Liver (tissue), 9 donors: Measurements from ENCODE around the gene DMC1. TPM values are rescaled to one million over a fixed set of nuclear protein-coding genes. Genes with fewer than 3 reads are reported as not detected.

ENCODE experiments used
- DNase-seq: peaks from one replicate; pipeline ENCODE4 v3.0.0-alpha.2; 2017; ENCODE audit warnings: low spot score
- H3K27ac ChIP-seq, 2 donors: one replicate each; pipeline ENCODE4 v1.7.0; 2013; ENCODE audit warnings: inconsistent platforms in 2 of 2, low read length in 2 of 2, control low read depth in 1 of 2, low read depth in 1 of 2, mild to moderate bottlenecking in 1 of 2
- H3K27me3 ChIP-seq, 4 donors: one replicate each; pipeline versions ENCODE4 v1.6.1 to v1.7.0; 2013; ENCODE audit warnings: low read length in 3 of 4, inconsistent platforms in 1 of 4, mild to moderate bottlenecking in 1 of 4, moderate library complexity in 1 of 4; ENCODE audit not compliant: control insufficient read depth in 4 of 4, insufficient read depth in 4 of 4
- H3K36me3 ChIP-seq, 4 donors: one replicate each; pipeline versions ENCODE4 v1.6.1 to v1.7.0; 2013; ENCODE audit warnings: low read length in 3 of 4, mild to moderate bottlenecking in 3 of 4, low read depth in 1 of 4, moderate library complexity in 1 of 4; ENCODE audit not compliant: control insufficient read depth in 4 of 4, insufficient read depth in 3 of 4
- H3K4me1 ChIP-seq, 4 donors: one replicate each; pipeline versions ENCODE4 v1.6.1 to v1.7.0; 2013; ENCODE audit warnings: low read length in 3 of 4, mild to moderate bottlenecking in 3 of 4, moderate library complexity in 1 of 4; ENCODE audit not compliant: control insufficient read depth in 4 of 4, insufficient read depth in 4 of 4
- H3K4me3 ChIP-seq, 3 donors: one replicate each; pipeline versions ENCODE4 v1.6.1 to v1.7.0; 2013; ENCODE audit warnings: low read length in 3 of 3, control low read depth in 1 of 3, low read depth in 1 of 3, mild to moderate bottlenecking in 1 of 3
- H3K9ac ChIP-seq, 2 donors: one replicate each; pipeline ENCODE4 v1.7.0; 2013; ENCODE audit warnings: low read length in 2 of 2, mild to moderate bottlenecking in 2 of 2, moderate library complexity in 2 of 2, control low read depth in 1 of 2, low read depth in 1 of 2
- H3K9me3 ChIP-seq, 4 donors: one replicate each; pipeline versions ENCODE4 v1.6.1 to v1.7.0; 2013; ENCODE audit warnings: low read length in 3 of 4; ENCODE audit not compliant: control insufficient read depth in 4 of 4
- ATF3 ChIP-seq: IDR thresholded peaks from 2 replicates; pipeline ENCODE4 v1.6.1; 2016; ENCODE audit warnings: antibody characterized with exemption
- CTCF ChIP-seq: fragments of 150-350 bp; IDR thresholded peaks from 2 replicates; pipeline ENCODE4 v1.5.1; 2017; ENCODE audit warnings: improper control_type of control experiment, low read depth, low read length; ENCODE audit not compliant: missing input control
- FOXA1 ChIP-seq: IDR thresholded peaks from 2 replicates; pipeline ENCODE4 v1.6.1; 2016; ENCODE audit warnings: antibody characterized with exemption
- GABPA ChIP-seq, 2 donors: IDR thresholded peaks in 1 of 2; conservative IDR thresholded peaks in 1 of 2; 2 replicates each; pipeline ENCODE4 v1.6.1; 2016; ENCODE audit warnings: antibody characterized with exemption in 2 of 2, mild to moderate bottlenecking in 1 of 2, moderate library complexity in 1 of 2
- HNF4A ChIP-seq, 2 donors: conservative IDR thresholded peaks; 2 replicates each; pipeline ENCODE4 v1.6.1; 2016; ENCODE audit warnings: antibody characterized with exemption in 2 of 2, mild to moderate bottlenecking in 2 of 2
- HNF4G ChIP-seq: IDR thresholded peaks from 2 replicates; pipeline ENCODE4 v1.6.1; 2016; ENCODE audit warnings: antibody characterized with exemption
- JUND ChIP-seq, 2 donors: IDR thresholded peaks; 2 replicates each; pipeline ENCODE4 v1.6.1; 2016; ENCODE audit warnings: antibody characterized with exemption in 2 of 2
- MAX ChIP-seq: IDR thresholded peaks from 2 replicates; pipeline ENCODE4 v1.6.1; 2016; ENCODE audit warnings: antibody characterized with exemption
- RAD21 ChIP-seq, 2 donors: IDR thresholded peaks; 2 replicates each; pipeline ENCODE4 v1.6.1; 2016; ENCODE audit warnings: antibody characterized with exemption in 2 of 2, mild to moderate bottlenecking in 2 of 2
- RXRA ChIP-seq, 2 donors: IDR thresholded peaks; 2 replicates each; pipeline ENCODE4 v1.6.1; 2017 to 2018; ENCODE audit warnings: antibody characterized with exemption in 2 of 2, mild to moderate bottlenecking in 1 of 2
- SP1 ChIP-seq: IDR thresholded peaks from 2 replicates; pipeline ENCODE4 v1.6.1; 2018; ENCODE audit warnings: antibody characterized with exemption, mild to moderate bottlenecking
- TAF1 ChIP-seq: conservative IDR thresholded peaks from 2 replicates; pipeline ENCODE4 v1.6.1; 2016; ENCODE audit warnings: antibody characterized with exemption, mild to moderate bottlenecking
- YY1 ChIP-seq: IDR thresholded peaks from 2 replicates; pipeline ENCODE4 v1.6.1; 2016; ENCODE audit warnings: antibody characterized with exemption, mild to moderate bottlenecking
- ZBTB33 ChIP-seq: IDR thresholded peaks from 2 replicates; pipeline ENCODE4 v1.6.1; 2016; ENCODE audit warnings: antibody characterized with exemption
- WGBS: extraction: QIAGEN DNeasy Blood & Tissue Kit; methylation state at CpG from one replicate; pipeline ENCODE4 v1.1.7; 2013; 5-methylcytosine and 5-hydroxymethylcytosine counted together
- polyA plus RNA-seq, 2 donors: library from polyadenylated mRNA; stranded (reverse) in 1 of 2; unstranded in 1 of 2; fragments of 200-250 nt in 1 of 2; fragments of >200 nt in 1 of 2; fragmentation: Nextera tagmentation in 1 of 2; extraction: Ambion mirVana in 1 of 2; gene quantifications; one replicate each; pipeline versions ENCODE4 v1.2.1 to v1.2.3, GENCODE V29; 2013 to 2015
- total RNA-seq, 2 donors: library from RNA; depleted of rRNA; stranded (reverse); fragments of >200 nt; gene quantifications; one replicate each; pipeline ENCODE4 v1.2.3, GENCODE V29; 2014
- donor health status: healthy.
- donor health status: healthy.
- donor health status: healthy.
- donor health status: healthy.
- donor health status: healthy.

Gene DMC1
- total and polyA plus RNA-seq, 4 donors = 0.25 to 6.8 (median 1.1) TPM; not detected in 1

GRCh38 chr22:38497869-38498268, 72.1 kb downstream of the DMC1 start:
- H3K27me3 ChIP-seq = no peaks in the 10 kb centered on the region
- H3K4me1 ChIP-seq = peaks cover 0 to 8% (median 4%) of the 10 kb centered on the region in 4 donors
- no peak overlapping the region for H3K9ac ChIP-seq
- no peaks in the 10 kb centered on the region for H3K9me3 ChIP-seq
- DNase-seq = no peak
- WGBS = 90% methylated on average over 3 of the region's 3 CpGs
- TF ChIP-seq GABPA (IDR thresholded peaks at IDR 0.05 in 1 of 2, conservative IDR thresholded peaks at IDR 0.05 in 1 of 2) (no peak), ATF3 (no peak), CTCF (no peak), FOXA1 (no peak), HNF4G (no peak), TAF1 (no peak), ZBTB33 (no peak), HNF4A (conservative IDR thresholded peaks at IDR 0.05) (no peak), RXRA (IDR thresholded peaks at IDR 0.05) (no peak), SP1 (no peak), YY1 (no peak), JUND (IDR thresholded peaks at IDR 0.05) (no peak), MAX (no peak), RAD21 (IDR thresholded peaks at IDR 0.05) (no peak)
- no peak overlapping the region for H3K27ac ChIP-seq
- peaks cover 14 to 73% (median 68%) of the 10 kb centered on the region in 4 donors for H3K36me3 ChIP-seq
- no peak overlapping the region for H3K4me3 ChIP-seq

- DNase-seq = no peak
- Histone ChIP-seq H3K4me1 (peaks cover 2 to 5% (median 2%) of the 10 kb centered on the region in 4 donors), H3K36me3 (peaks cover 13 to 83% (median 78%) of the 10 kb centered on the region in 4 donors), H3K27me3 (no peaks in the 10 kb centered on the region), H3K9me3 (no peaks in the 10 kb centered on the region), H3K27ac (no peak overlapping the region), H3K4me3 (no peak overlapping the region), H3K9ac (no peak overlapping the region)
- no peak for TF ChIP-seq FOXA1
- TF ChIP-seq ZBTB33 = no peak
- TF ChIP-seq GABPA (IDR thresholded peaks at IDR 0.05 in 1 of 2, conservative IDR thresholded peaks at IDR 0.05 in 1 of 2) = no peak
- WGBS = 95% methylated on average over 12 of the region's 12 CpGs
Measured at GRCh38 chr22:38494939-38495338, 75.0 kb downstream of the DMC1 start.
